ENCODE results near the gene MORN1. TPM values are rescaled to one million over a fixed set of nuclear protein-coding genes. Genes with fewer than 3 reads are reported as not detected.

MORN1 gene
- total and polyA plus RNA-seq, 2 donors (not counting 3 experiments of a cell fraction or from before 2014, with no cell fraction given) = 4.3 to 6.4 TPM

GRCh38 chr1:2350501-2350900 is 40.9 kb downstream of the MORN1 start:
- ChIA-PET POLR2A (no interaction called here), CTCF (no interaction called here)
- DNase-seq (ENCODE audit: low read depth, low spot score) = no peak
- no peak overlapping the region for H3K4me2 ChIP-seq (ENCODE audit: insufficient read depth, low read length)
- no peak for FAIRE-seq
- dilution Hi-C loops (cut with MboI; ENCODE audit: extremely low pct_ligation_motif_present, low sequenced_read_pairs) = no loop called here
- intact Hi-C loops (cut with micrococcal nuclease) = no loop called here
- H3K4me1 ChIP-seq (ENCODE audit: control insufficient read depth, extremely low read depth, insufficient read depth, low read length) = no peaks in the 10 kb centered on the region
- H3K9me1 ChIP-seq (replicated peaks; ENCODE audit: control insufficient read depth, extremely low read depth, insufficient read depth, low read length) = no peaks in the 10 kb centered on the region
- H3K4me3 ChIP-seq (replicated peaks in 1 of 3; ENCODE audit: insufficient read depth in 1 of 3, low read depth in 1 of 3, low read length in 3 of 3) = no peak overlapping the region
- H3K27me3 ChIP-seq (ENCODE audit: control insufficient read depth in 2 of 2, insufficient read depth in 2 of 2, low read length in 2 of 2) = no peaks in the 10 kb centered on the region
- H3K27ac ChIP-seq (ENCODE audit: insufficient read depth, low read depth, low read length) = no peak overlapping the region
- no peaks in the 10 kb centered on the region for H3K36me3 ChIP-seq (ENCODE audit: control insufficient read depth in 2 of 2, extremely low read depth in 1 of 2, insufficient read depth in 2 of 2, low read length in 2 of 2)
- H3K79me2 ChIP-seq (ENCODE audit: control insufficient read depth, insufficient read depth, low read length) = no peaks in the 10 kb centered on the region
- TF ChIP-seq FOS (IDR thresholded peaks at IDR 0.05; ENCODE audit: borderline replicate concordance, insufficient read depth, low read length) (no peak), MYC (IDR thresholded peaks at IDR 0.05; ENCODE audit: low read depth, low read length) (no peak), EZH2 (IDR thresholded peaks at IDR 0.05; ENCODE audit: borderline replicate concordance, low read depth, low read length, severe bottlenecking) (no peak), CTCF (IDR thresholded peaks at IDR 0.05; ENCODE audit: extremely low read depth in 1 of 2, insufficient read depth in 1 of 2, low read depth in 1 of 2, low read length in 2 of 2) (no peak), GATA2 (IDR thresholded peaks at IDR 0.05; ENCODE audit: insufficient read depth, insufficient read length, low read depth, low read length) (no peak), POLR2AphosphoS5 (IDR thresholded peaks at IDR 0.05; ENCODE audit: insufficient read depth, low read depth, low read length) (no peak), POLR2A (IDR thresholded peaks at IDR 0.05; ENCODE audit: low read depth, low read length) (no peak), MAX (IDR thresholded peaks at IDR 0.05; ENCODE audit: insufficient read depth, insufficient read length) (no peak), JUN (IDR thresholded peaks at IDR 0.05; ENCODE audit: borderline replicate concordance, insufficient read depth, insufficient read length, low read depth) (no peak)
- H4K20me1 ChIP-seq (replicated peaks; ENCODE audit: control insufficient read depth, extremely low read depth, insufficient read depth, low read length) = no peaks in the 10 kb centered on the region
- no peaks in the 10 kb centered on the region for H3K9me3 ChIP-seq (replicated peaks; ENCODE audit: control insufficient read depth, insufficient read depth, low read length)
- no TSS peak for BruUV-seq (replicated peaks)
- H2AFZ ChIP-seq (ENCODE audit: low read depth, low read length) = no peak overlapping the region
- H3K9ac ChIP-seq (replicated peaks; ENCODE audit: extremely low read depth, insufficient read depth, low read length) = no peak overlapping the region
